Astrocyte of the cerebellum (primary cell): ENCODE results near the gene SLC39A7.
A peak's percentile ranks its signal among the peaks of the same experiment; 100 is the strongest.

ENCODE experiments used
- DNase-seq: peaks from one replicate; pipeline ENCODE4 v3.0.0-alpha.2; 2011; ENCODE audit warnings: low read depth
- H3K4me3 ChIP-seq: 2 replicates; pipeline ENCODE4 v1.5.1; 2011; ENCODE audit warnings: mild to moderate bottlenecking, low read depth, low read length, moderate library complexity
- CTCF ChIP-seq: IDR thresholded peaks from 2 replicates; pipeline ENCODE4 v1.5.1; 2012; ENCODE audit warnings: low read length, low read depth, moderate library complexity, mild to moderate bottlenecking; ENCODE audit errors: missing control alignments
- in situ Hi-C: cut with HindIII; loops from 2 replicates; pipeline ENCODE4 v1.10.0; 2017; ENCODE audit warnings: low sequenced_read_pairs

Gene SLC39A7

GRCh38 chr6:33211666-33212422, 11.2 kb downstream of the SLC39A7 start:
- in situ Hi-C loops, result no loop called here
- no peak for DNase-seq
- no peak for TF ChIP-seq CTCF
- H3K4me3 ChIP-seq, result no peak overlapping the region

- DNase-seq, result no peak
- no peak for TF ChIP-seq CTCF
- peak overlapping the region; percentile 50 for H3K4me3 ChIP-seq
- in situ Hi-C loops, result no loop called here
Observed at GRCh38 chr6:33212857-33213165, 12.1 kb downstream of the SLC39A7 start.

- no peak for DNase-seq
- H3K4me3 ChIP-seq, result peak overlapping the region; percentile 50
- no peak for TF ChIP-seq CTCF
- in situ Hi-C loops, result no loop called here
Observed at GRCh38 chr6:33213166-33213988, 12.7 kb downstream of the SLC39A7 start.

GRCh38 chr6:33213989-33214335, 13.3 kb downstream of the SLC39A7 start:
- in situ Hi-C loops, result no loop called here

GRCh38 chr6:33215271-33216116, 14.8 kb downstream of the SLC39A7 start:
- H3K4me3 ChIP-seq, result no peak overlapping the region
- DNase-seq, result no peak
- no peak for TF ChIP-seq CTCF
- in situ Hi-C loops, result no loop called here

More at GRCh38 chr6:33213989-33214335, 13.3 kb downstream of the SLC39A7 start:
- H3K4me3 ChIP-seq, result peak overlapping the region; percentile 50
- DNase-seq, result no peak
- no peak for TF ChIP-seq CTCF

GRCh38 chr6:33216117-33216649, 15.5 kb downstream of the SLC39A7 start:
- no peak for DNase-seq
- no peak overlapping the region for H3K4me3 ChIP-seq
- no peak for TF ChIP-seq CTCF
- in situ Hi-C loops, result no loop called here
